ENCODE results near the gene RAD51. TPM values are rescaled to one million over a fixed set of nuclear protein-coding genes. Genes with fewer than 3 reads are reported as not detected.
"Not testable (repeated sequence)": the region's sequence is repeated elsewhere in the genome, so short reads cannot be mapped to it uniquely, and the experiment has no call there.

The RAD51 gene
- total and polyA plus RNA-seq, 2 donors (not counting 3 experiments of a cell fraction or from before 2014, with no cell fraction given): 11.1 to 30.9 TPM

- FAIRE-seq (no peak), DNase-seq (ENCODE audit: low read depth, low spot score) (no peak)
- no TSS peak for BruUV-seq (replicated peaks)
- POLR2A ChIA-PET: no interaction called here
- Histone ChIP-seq H3K27ac (ENCODE audit: insufficient read depth, low read depth, low read length) (no peak overlapping the region), H3K9me3 (replicated peaks; ENCODE audit: control insufficient read depth, insufficient read depth, low read length) (no peaks in the 10 kb centered on the region), H3K27me3 (ENCODE audit: control insufficient read depth in 2 of 2, insufficient read depth in 2 of 2, low read length in 2 of 2) (no peaks in the 10 kb centered on the region), H3K4me1 (ENCODE audit: control insufficient read depth, extremely low read depth, insufficient read depth, low read length) (no peaks in the 10 kb centered on the region), H4K20me1 (replicated peaks; ENCODE audit: control insufficient read depth, extremely low read depth, insufficient read depth, low read length) (no peaks in the 10 kb centered on the region), H3K4me3 (replicated peaks in 1 of 3; ENCODE audit: insufficient read depth in 1 of 3, low read depth in 1 of 3, low read length in 3 of 3) (no peak overlapping the region), H3K79me2 (ENCODE audit: control insufficient read depth, insufficient read depth, low read length) (no peaks in the 10 kb centered on the region), H3K36me3 (ENCODE audit: control insufficient read depth in 2 of 2, extremely low read depth in 1 of 2, insufficient read depth in 2 of 2, low read length in 2 of 2) (no peaks in the 10 kb centered on the region), H3K4me2 (ENCODE audit: insufficient read depth, low read length) (no peak overlapping the region), H3K9me1 (replicated peaks; ENCODE audit: control insufficient read depth, extremely low read depth, insufficient read depth, low read length) (no peaks in the 10 kb centered on the region), H3K9ac (replicated peaks; ENCODE audit: extremely low read depth, insufficient read depth, low read length) (no peak overlapping the region), H2AFZ (ENCODE audit: low read depth, low read length) (no peak overlapping the region)
- intact Hi-C loops (cut with micrococcal nuclease) (no loop called here), dilution Hi-C loops (cut with MboI; ENCODE audit: extremely low pct_ligation_motif_present, low sequenced_read_pairs) (no loop called here)
- TF ChIP-seq GATA2 (IDR thresholded peaks at IDR 0.05; ENCODE audit: insufficient read depth, insufficient read length, low read depth, low read length) (no peak), CTCF (IDR thresholded peaks at IDR 0.05; ENCODE audit: extremely low read depth in 1 of 2, insufficient read depth in 1 of 2, low read depth in 1 of 2, low read length in 2 of 2) (no peak), MYC (IDR thresholded peaks at IDR 0.05; ENCODE audit: low read depth, low read length) (no peak), POLR2A (IDR thresholded peaks at IDR 0.05; ENCODE audit: low read depth, low read length) (no peak), JUN (IDR thresholded peaks at IDR 0.05; ENCODE audit: borderline replicate concordance, insufficient read depth, insufficient read length, low read depth) (no peak)
- CTCF ChIA-PET: interaction anchor here (0.6 to 3.0 kb wide), 6 partner anchors 11 to 493 kb away, joined by 3 to 15 read pairs (median 6); partner anchors contain the start of gene VPS18
These were observed 14.8 kb upstream of the RAD51 start for GRCh38 chr15:40680151-40680550.

- DNase-seq (ENCODE audit: low read depth, low spot score); dilution Hi-C loops (cut with MboI; ENCODE audit: extremely low pct_ligation_motif_present, low sequenced_read_pairs); CTCF ChIA-PET; H3K9me3 ChIP-seq (replicated peaks; ENCODE audit: control insufficient read depth, insufficient read depth, low read length); H4K20me1 ChIP-seq (replicated peaks; ENCODE audit: control insufficient read depth, extremely low read depth, insufficient read depth, low read length); H3K9ac ChIP-seq (replicated peaks; ENCODE audit: extremely low read depth, insufficient read depth, low read length); BruUV-seq (replicated peaks); H3K4me1 ChIP-seq (ENCODE audit: control insufficient read depth, extremely low read depth, insufficient read depth, low read length); H3K36me3 ChIP-seq (ENCODE audit: control insufficient read depth in 2 of 2, extremely low read depth in 1 of 2, insufficient read depth in 2 of 2, low read length in 2 of 2); intact Hi-C loops (cut with micrococcal nuclease); H3K27ac ChIP-seq (ENCODE audit: insufficient read depth, low read depth, low read length); H3K79me2 ChIP-seq (ENCODE audit: control insufficient read depth, insufficient read depth, low read length); H3K4me3 ChIP-seq (replicated peaks in 1 of 3; ENCODE audit: insufficient read depth in 1 of 3, low read depth in 1 of 3, low read length in 3 of 3); H2AFZ ChIP-seq (ENCODE audit: low read depth, low read length); H3K27me3 ChIP-seq (ENCODE audit: control insufficient read depth in 2 of 2, insufficient read depth in 2 of 2, low read length in 2 of 2); POLR2A ChIA-PET; FAIRE-seq; H3K9me1 ChIP-seq (replicated peaks; ENCODE audit: control insufficient read depth, extremely low read depth, insufficient read depth, low read length); H3K4me2 ChIP-seq (ENCODE audit: insufficient read depth, low read length): not testable (repeated sequence)
These were observed 14.0 kb upstream of the RAD51 start for GRCh38 chr15:40680959-40681358.
